Mesenchymal stem cell (in vitro differentiated cells and primary cell): ENCODE results near the gene RIPPLY2.

Experiments
- DNase-seq: peaks from one replicate; pipeline ENCODE4 v3.0.0-alpha.2; 2013
- H2AFZ ChIP-seq: one replicate; pipeline ENCODE4 v1.6.1; 2013; ENCODE audit warnings: low read depth, mild to moderate bottlenecking, control low read depth, inconsistent platforms, low read length, moderate library complexity
- H2AK5ac ChIP-seq: 2 replicates; pipeline ENCODE4 v1.6.1; 2013; ENCODE audit warnings: low read length, moderate library complexity, mild to moderate bottlenecking, inconsistent platforms; ENCODE audit not compliant: severe bottlenecking
- H2BK120ac ChIP-seq: one replicate; pipeline ENCODE4 v1.6.1; 2013; ENCODE audit warnings: low read depth, mild to moderate bottlenecking, inconsistent platforms, low read length, moderate library complexity
- H2BK12ac ChIP-seq, 2 experiments: one replicate each; pipeline ENCODE4 v1.6.1; 2013; ENCODE audit warnings: inconsistent platforms in 2 of 2, low read length in 2 of 2, mild to moderate bottlenecking in 2 of 2, moderate library complexity in 2 of 2, control low read depth in 1 of 2
- H2BK15ac ChIP-seq: one replicate; pipeline ENCODE4 v1.6.1; 2013; ENCODE audit warnings: mild to moderate bottlenecking, low read depth, inconsistent platforms; ENCODE audit not compliant: poor library complexity, severe bottlenecking
- H2BK5ac ChIP-seq: 2 replicates; pipeline ENCODE4 v1.6.1; 2013; ENCODE audit warnings: low read depth, mild to moderate bottlenecking, low read length, control low read depth, inconsistent platforms; ENCODE audit not compliant: poor library complexity, severe bottlenecking
- H3K14ac ChIP-seq, 2 experiments: one replicate each; pipeline ENCODE4 v1.6.1; 2013; ENCODE audit warnings: inconsistent platforms in 2 of 2, low read length in 2 of 2, control low read depth in 1 of 2, mild to moderate bottlenecking in 1 of 2, moderate library complexity in 1 of 2
- H3K18ac ChIP-seq, 2 experiments: one replicate each; pipeline ENCODE4 v1.6.1; 2013; ENCODE audit warnings: inconsistent platforms in 2 of 2, low read length in 2 of 2, control low read depth in 1 of 2, low read depth in 1 of 2, mild to moderate bottlenecking in 1 of 2
- H3K23ac ChIP-seq, 2 experiments: one replicate each; pipeline ENCODE4 v1.6.1; 2013; ENCODE audit warnings: inconsistent platforms in 2 of 2, low read length in 2 of 2, mild to moderate bottlenecking in 2 of 2, moderate library complexity in 2 of 2, control low read depth in 1 of 2
- H3K27ac ChIP-seq: 2 replicates; pipeline ENCODE4 v1.5.1; 2013; ENCODE audit warnings: mild to moderate bottlenecking, moderate library complexity, low read length, control low read depth, inconsistent platforms; ENCODE audit not compliant: poor library complexity, severe bottlenecking
- H3K27me3 ChIP-seq, 2 experiments: 2 replicates each; pipeline versions ENCODE4 v1.6.1 to v1.7.0; 2013; ENCODE audit warnings: low read length in 2 of 2, mild to moderate bottlenecking in 2 of 2, moderate library complexity in 2 of 2, control low read depth in 1 of 2, inconsistent platforms in 1 of 2; ENCODE audit not compliant: control insufficient read depth in 1 of 2, insufficient read depth in 1 of 2
- H3K36me3 ChIP-seq, 2 experiments: 2 replicates each; pipeline versions ENCODE4 v1.6.1 to v1.7.0; 2013; ENCODE audit warnings: low read length in 2 of 2, control low read depth in 1 of 2, inconsistent platforms in 1 of 2, low read depth in 1 of 2, mild to moderate bottlenecking in 1 of 2; ENCODE audit not compliant: insufficient read depth in 2 of 2, control insufficient read depth in 1 of 2
- H3K4ac ChIP-seq, 2 experiments: one replicate each; pipeline ENCODE4 v1.6.1; 2013; ENCODE audit warnings: inconsistent platforms in 2 of 2, low read length in 2 of 2, mild to moderate bottlenecking in 2 of 2, moderate library complexity in 2 of 2, control low read depth in 1 of 2, low read depth in 1 of 2
- H3K4me1 ChIP-seq: 2 replicates; pipeline ENCODE4 v1.6.1; 2013; ENCODE audit warnings: low read depth, low read length, control low read depth; ENCODE audit not compliant: control insufficient read depth, insufficient read depth
- H3K4me2 ChIP-seq: 2 replicates; pipeline ENCODE4 v1.6.1; 2013; ENCODE audit warnings: low read length, mild to moderate bottlenecking, inconsistent platforms; ENCODE audit not compliant: poor library complexity, severe bottlenecking
- H3K4me3 ChIP-seq, 2 experiments: 2 replicates each; pipeline versions ENCODE4 v1.5.1 to v1.7.0; 2013; ENCODE audit warnings: low read length in 2 of 2, mild to moderate bottlenecking in 2 of 2, control low read depth in 1 of 2, low read depth in 1 of 2; ENCODE audit not compliant: insufficient read depth in 1 of 2
- H3K79me1 ChIP-seq: replicated peaks from 2 replicates; pipeline ENCODE4 v1.6.1; 2013; ENCODE audit warnings: mild to moderate bottlenecking, control low read depth, low read length, inconsistent platforms; ENCODE audit not compliant: poor library complexity, severe bottlenecking
- H3K9ac ChIP-seq: 2 replicates; pipeline ENCODE4 v1.7.0; 2013; ENCODE audit warnings: mild to moderate bottlenecking, low read length, moderate library complexity
- H3K9me3 ChIP-seq: 2 replicates; pipeline ENCODE4 v1.7.0; 2013; ENCODE audit warnings: mild to moderate bottlenecking, low read length; ENCODE audit not compliant: control insufficient read depth
- H4K8ac ChIP-seq: one replicate; pipeline ENCODE4 v1.6.1; 2013; ENCODE audit warnings: inconsistent platforms, mild to moderate bottlenecking, low read length, moderate library complexity
- H4K91ac ChIP-seq: one replicate; pipeline ENCODE4 v1.6.1; 2013; ENCODE audit warnings: mild to moderate bottlenecking, low read length, inconsistent platforms
- WGBS: methylation state at CpG from one replicate; pipeline ENCODE4 v1.1.7; 2013; ENCODE audit warnings: mixed read lengths; 5-methylcytosine and 5-hydroxymethylcytosine counted together

Gene RIPPLY2

GRCh38 chr6:83870649-83871048, 17.5 kb downstream of the RIPPLY2 start:
- H2AFZ ChIP-seq, result no peak overlapping the region
- H3K4me3 ChIP-seq, result no peak overlapping the region
- no peak overlapping the region for H3K23ac ChIP-seq
- no peaks in the 10 kb centered on the region for H3K27me3 ChIP-seq
- H3K18ac ChIP-seq, result no peak overlapping the region
- H3K9ac ChIP-seq, result no peak overlapping the region
- no peak for DNase-seq
- H3K4me1 ChIP-seq, result peaks cover 1% of the 10 kb centered on the region
- no peak overlapping the region for H3K14ac ChIP-seq
- H3K36me3 ChIP-seq, result peaks cover 0 to 12% of the 10 kb centered on the region in 2 experiments
- H3K9me3 ChIP-seq, result no peaks in the 10 kb centered on the region
- no peak overlapping the region for H2BK5ac ChIP-seq
- no peak overlapping the region for H2AK5ac ChIP-seq
- H2BK12ac ChIP-seq, result no peak overlapping the region
- peaks cover 21% of the 10 kb centered on the region for H3K79me1 ChIP-seq
- no peak overlapping the region for H3K4me2 ChIP-seq
- no peak overlapping the region for H2BK120ac ChIP-seq
- no peak overlapping the region for H4K8ac ChIP-seq
- no peak overlapping the region for H3K27ac ChIP-seq
- H3K4ac ChIP-seq, result no peak overlapping the region
- H2BK15ac ChIP-seq, result no peak overlapping the region
- 94% methylated on average over 1 of the region's 4 CpGs for WGBS
- no peak overlapping the region for H4K91ac ChIP-seq

- WGBS, result 100% methylated on average over 1 of the region's 3 CpGs
- Histone ChIP-seq H3K27ac (no peak overlapping the region), H2BK5ac (no peak overlapping the region), H4K91ac (no peak overlapping the region), H3K4me3 (no peak overlapping the region), H3K14ac (no peak overlapping the region), H3K36me3 (peaks cover 0 to 3% of the 10 kb centered on the region in 2 experiments), H3K23ac (no peak overlapping the region), H3K9ac (no peak overlapping the region), H4K8ac (no peak overlapping the region), H3K4me1 (peaks cover 1% of the 10 kb centered on the region), H3K4me2 (no peak overlapping the region), H2BK15ac (no peak overlapping the region), H3K9me3 (no peaks in the 10 kb centered on the region), H2AFZ (no peak overlapping the region), H2BK12ac (no peak overlapping the region), H3K27me3 (no peaks in the 10 kb centered on the region), H2AK5ac (no peak overlapping the region), H3K79me1 (peaks cover 23% of the 10 kb centered on the region), H3K4ac (no peak overlapping the region), H2BK120ac (no peak overlapping the region), H3K18ac (no peak overlapping the region)
- no peak for DNase-seq
Observed at GRCh38 chr6:83872386-83873118, 19.4 kb downstream of the RIPPLY2 start.

GRCh38 chr6:83873869-83874268, 20.7 kb downstream of the RIPPLY2 start:
- Histone ChIP-seq H4K91ac (no peak overlapping the region), H2BK5ac (no peak overlapping the region)

DNA sequence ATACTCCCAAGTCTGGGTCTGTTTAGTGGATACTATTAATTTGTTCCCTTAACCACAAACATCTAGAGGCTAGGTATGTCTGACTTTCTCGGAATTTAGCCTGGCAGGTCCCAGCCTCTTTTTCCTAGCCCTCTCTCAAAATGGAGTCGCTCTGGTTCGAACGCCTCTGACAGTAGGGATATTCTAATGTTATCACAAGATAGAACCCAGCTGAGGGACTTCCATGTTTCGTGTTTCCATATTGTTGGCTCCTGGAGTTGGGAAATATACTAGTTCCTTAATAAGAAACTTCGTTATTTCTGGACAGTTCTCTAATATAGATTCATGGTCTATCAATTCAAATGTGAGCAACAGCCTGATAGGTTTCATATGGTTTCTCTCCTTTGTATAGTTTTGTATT, 22.7 kb downstream of the RIPPLY2 start:
- no peak overlapping the region for H4K8ac ChIP-seq
- H3K4ac ChIP-seq, result no peak overlapping the region
- no peak overlapping the region for H3K27ac ChIP-seq
- no peak overlapping the region for H2BK120ac ChIP-seq
- no peak overlapping the region for H2BK15ac ChIP-seq
- H3K23ac ChIP-seq, result no peak overlapping the region
- H3K9me3 ChIP-seq, result no peaks in the 10 kb centered on the region
- H3K79me1 ChIP-seq, result peaks cover 33% of the 10 kb centered on the region
- no peaks in the 10 kb centered on the region for H3K36me3 ChIP-seq
- H3K4me2 ChIP-seq, result no peak overlapping the region
- H2BK5ac ChIP-seq, result no peak overlapping the region
- no peaks in the 10 kb centered on the region for H3K27me3 ChIP-seq
- H3K4me1 ChIP-seq, result no peaks in the 10 kb centered on the region
- WGBS, result 100% methylated on average over 4 of the region's 6 CpGs
- H2BK12ac ChIP-seq, result no peak overlapping the region
- no peak overlapping the region for H2AFZ ChIP-seq
- no peak overlapping the region for H4K91ac ChIP-seq
- no peak overlapping the region for H3K18ac ChIP-seq
- H2AK5ac ChIP-seq, result no peak overlapping the region
- no peak overlapping the region for H3K9ac ChIP-seq
- no peak overlapping the region for H3K14ac ChIP-seq
- H3K4me3 ChIP-seq, result no peak overlapping the region
- no peak for DNase-seq

More at GRCh38 chr6:83873869-83874268, 20.7 kb downstream of the RIPPLY2 start:
- Histone ChIP-seq H3K4me1 (peaks cover 1% of the 10 kb centered on the region), H3K23ac (no peak overlapping the region), H3K27ac (no peak overlapping the region), H3K36me3 (peaks cover 0 to 3% of the 10 kb centered on the region in 2 experiments), H2BK15ac (no peak overlapping the region), H3K9ac (no peak overlapping the region), H4K8ac (no peak overlapping the region), H3K14ac (no peak overlapping the region), H3K18ac (no peak overlapping the region), H3K9me3 (no peaks in the 10 kb centered on the region), H2AFZ (no peak overlapping the region), H3K27me3 (no peaks in the 10 kb centered on the region), H3K4ac (no peak overlapping the region), H2AK5ac (no peak overlapping the region), H3K79me1 (peaks cover 26% of the 10 kb centered on the region), H2BK12ac (no peak overlapping the region), H3K4me2 (no peak overlapping the region), H2BK120ac (no peak overlapping the region), H3K4me3 (no peak overlapping the region)
- DNase-seq, result no peak
